GM19397 (cell line): ENCODE data around the gene MVB12B.

Experiments used
- ATAC-seq: cut with Tn5 transposase; IDR thresholded peaks from one replicate; pipeline ENCODE4 v1.9.1; 2021; ENCODE audit warnings: mild to moderate bottlenecking, moderate library complexity; ENCODE audit not compliant: unreplicated experiment

MVB12B gene

DNA sequence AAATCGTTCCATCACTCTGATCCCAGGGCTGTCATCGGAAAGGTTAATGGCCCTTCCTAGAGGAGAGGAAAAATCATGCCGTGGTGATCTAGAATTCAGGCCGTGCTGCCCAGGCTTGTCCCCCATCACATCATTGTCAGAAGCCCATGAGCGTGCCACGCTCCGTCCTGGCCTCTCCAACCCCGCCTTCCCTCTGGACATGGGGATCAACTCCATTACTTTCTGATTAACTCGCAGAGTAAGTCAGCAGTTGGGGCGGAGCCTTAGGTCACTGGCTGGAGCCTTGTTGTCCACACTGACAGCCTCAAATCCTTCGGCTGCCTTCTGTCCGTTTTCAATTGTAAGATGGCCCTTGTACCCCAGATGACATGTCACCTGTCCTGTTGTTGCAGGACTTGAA lies 75.0 kb downstream of the MVB12B start:
- ATAC-seq = no peak

- ATAC-seq = no peak
Measured at GRCh38 chr9:126403397-126403796, 76.8 kb downstream of the MVB12B start.

- no peak for ATAC-seq
Measured at GRCh38 chr9:126404459-126404858, 77.8 kb downstream of the MVB12B start.

GRCh38 chr9:126406075-126406667 lies 79.5 kb downstream of the MVB12B start:
- ATAC-seq = no peak

DNA sequence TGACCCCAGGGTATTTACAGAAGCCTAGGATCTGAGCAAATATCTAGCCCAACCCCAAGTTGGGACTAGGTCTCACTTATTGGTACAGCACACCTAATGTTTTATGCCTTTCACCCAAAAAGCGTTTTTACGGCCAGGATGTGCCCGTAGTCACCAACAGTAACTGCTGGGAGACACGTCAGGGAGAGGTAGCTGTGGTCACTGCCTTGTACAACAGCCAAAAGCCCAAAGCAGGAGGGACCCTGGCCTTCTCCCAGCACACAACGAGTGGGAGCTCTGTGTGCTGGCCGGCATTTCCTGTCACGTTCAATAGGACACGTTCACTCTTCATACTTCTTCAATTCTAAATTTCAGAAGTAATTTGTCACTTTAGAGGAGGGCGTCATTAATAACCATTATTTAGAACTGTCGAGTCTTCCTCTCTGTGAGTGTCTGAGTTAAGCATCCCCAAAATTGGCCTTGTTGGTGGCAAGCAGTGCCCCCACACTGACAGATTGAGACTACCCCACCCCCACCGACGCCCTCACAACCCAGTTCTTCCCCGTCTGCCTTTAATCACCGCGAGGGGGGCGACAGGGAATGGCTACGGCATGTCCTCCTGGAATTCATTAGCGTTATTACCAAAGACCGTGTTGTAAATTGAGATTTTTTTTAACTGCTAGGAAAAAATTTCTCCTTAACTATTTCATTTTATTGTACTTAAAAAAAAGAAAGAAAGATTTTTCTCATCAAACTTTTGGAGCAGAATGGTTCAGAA lies 80.7 kb downstream of the MVB12B start:
- ATAC-seq = no peak

DNA sequence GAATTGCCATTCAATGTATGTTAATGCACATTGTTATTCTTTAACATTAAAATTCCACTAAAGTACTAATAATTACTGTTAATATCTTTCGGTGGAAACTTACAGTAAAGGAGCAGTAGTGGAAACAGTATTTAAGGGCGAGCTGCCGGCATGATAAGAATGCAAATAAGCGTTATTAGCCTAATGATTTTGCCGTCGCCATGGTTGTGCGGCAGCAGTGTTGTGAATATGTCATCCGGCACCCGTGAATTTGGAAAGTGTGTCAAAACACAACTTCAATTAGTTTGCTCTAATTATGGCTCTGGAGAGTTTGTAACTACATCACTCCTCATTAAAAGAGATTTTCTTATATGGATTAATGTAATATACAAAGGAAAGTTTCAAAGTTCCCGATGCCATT lies 81.4 kb downstream of the MVB12B start:
- ATAC-seq = no peak

GRCh38 chr9:126410229-126410628 lies 83.6 kb downstream of the MVB12B start:
- no peak for ATAC-seq

GRCh38 chr9:126411225-126411947 lies 84.8 kb downstream of the MVB12B start:
- peak; percentile 58 for ATAC-seq

DNA sequence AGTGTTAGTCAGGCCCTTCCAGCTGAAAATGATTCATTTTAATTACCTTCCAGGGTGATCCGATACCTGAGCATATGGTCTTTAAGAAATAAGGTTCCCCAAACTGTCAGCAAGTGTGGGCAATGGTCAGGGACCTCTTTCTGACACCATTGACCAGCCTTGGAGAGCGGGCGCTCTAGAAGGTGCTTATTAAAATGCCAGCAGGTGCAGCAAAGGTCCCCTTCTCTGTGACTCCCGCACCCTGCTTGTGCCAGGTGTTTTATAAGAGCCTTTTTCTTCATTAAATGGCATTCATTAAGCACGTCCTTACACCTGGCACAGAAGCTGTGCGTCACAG lies 85.3 kb downstream of the MVB12B start:
- ATAC-seq = no peak

DNA sequence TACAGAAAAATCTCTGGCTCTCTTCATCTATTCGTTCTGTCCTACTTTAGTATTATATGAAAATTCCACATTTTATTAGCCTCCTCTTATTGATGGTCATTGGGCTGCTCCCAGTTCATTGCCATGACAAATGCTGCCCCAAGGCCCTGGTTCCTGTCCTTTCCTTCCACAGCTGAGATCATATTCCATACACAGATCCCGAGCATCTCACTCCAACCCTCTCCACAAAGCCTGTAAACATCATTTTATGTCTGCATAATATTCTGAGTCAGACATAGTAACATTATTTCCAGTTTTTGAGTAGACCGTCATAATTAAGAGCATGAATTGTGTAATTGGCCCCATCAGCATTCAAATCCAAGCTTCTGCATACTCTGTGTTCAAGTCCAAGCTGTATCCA lies 86.3 kb downstream of the MVB12B start:
- ATAC-seq = no peak

- ATAC-seq = no peak
Measured at GRCh38 chr9:126413391-126414068, 86.9 kb downstream of the MVB12B start.

- ATAC-seq = no peak
Measured at GRCh38 chr9:126415741-126416370, 89.2 kb downstream of the MVB12B start.

DNA sequence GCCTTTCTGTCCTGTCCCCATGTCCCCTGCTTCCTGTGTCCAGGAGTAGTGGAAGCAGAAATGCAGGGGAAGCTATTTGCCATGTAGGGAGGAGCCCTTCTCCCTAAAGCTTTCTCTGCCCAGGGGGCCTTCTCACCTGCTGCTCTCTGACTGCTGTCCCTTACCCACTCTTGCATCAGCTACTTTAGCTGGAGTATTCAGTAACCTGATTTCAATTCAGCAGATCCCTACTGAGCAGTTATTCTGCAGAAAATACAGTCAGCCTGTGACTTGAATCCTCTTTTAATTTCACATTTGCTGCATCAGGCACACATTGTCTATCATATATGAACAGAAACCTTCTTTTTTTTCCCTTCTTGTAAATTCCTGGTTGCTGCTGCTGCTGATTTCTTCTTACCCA lies 90.4 kb downstream of the MVB12B start:
- no peak for ATAC-seq

DNA sequence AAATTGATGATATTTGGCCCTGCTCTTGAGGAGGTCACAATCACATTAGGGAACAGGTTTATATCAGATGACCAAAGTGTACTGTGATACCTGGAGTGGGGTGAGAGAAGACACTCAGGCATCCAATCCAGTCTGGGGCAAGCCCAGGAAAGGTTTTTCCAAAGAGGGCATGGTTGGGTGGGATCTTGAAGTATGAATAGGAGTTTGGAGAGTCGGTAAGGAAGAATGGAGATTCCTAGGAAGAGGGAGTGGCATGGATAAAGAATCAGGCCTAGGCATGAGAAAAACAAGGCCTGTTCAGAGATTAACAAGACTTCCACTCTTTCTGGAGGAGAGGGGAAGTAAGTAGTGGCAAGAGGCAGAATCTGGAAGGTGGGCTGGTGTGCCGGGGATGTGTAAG lies 91.1 kb downstream of the MVB12B start:
- ATAC-seq = no peak

- no peak for ATAC-seq
Measured at GRCh38 chr9:126418608-126419007, 92.0 kb downstream of the MVB12B start.

DNA sequence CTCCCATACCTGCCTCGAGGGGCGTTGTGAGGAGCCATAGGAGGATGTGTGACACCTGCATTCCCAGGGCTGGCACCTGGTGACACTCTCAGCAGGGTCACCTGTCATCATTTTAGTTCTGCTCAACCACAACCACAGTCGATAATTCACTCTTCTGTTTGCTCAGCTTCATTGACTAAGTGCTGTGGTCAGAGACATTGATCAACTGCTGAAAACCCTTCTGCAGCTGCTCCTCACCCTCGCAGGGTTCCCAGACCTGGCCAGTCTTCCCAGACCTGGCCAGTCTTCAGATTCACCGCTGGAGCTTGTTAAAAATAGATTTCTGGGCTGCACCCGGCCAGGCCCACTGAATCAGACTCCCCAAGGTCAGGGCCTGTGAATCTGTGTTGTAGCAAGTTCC lies 92.8 kb downstream of the MVB12B start:
- ATAC-seq = no peak

DNA sequence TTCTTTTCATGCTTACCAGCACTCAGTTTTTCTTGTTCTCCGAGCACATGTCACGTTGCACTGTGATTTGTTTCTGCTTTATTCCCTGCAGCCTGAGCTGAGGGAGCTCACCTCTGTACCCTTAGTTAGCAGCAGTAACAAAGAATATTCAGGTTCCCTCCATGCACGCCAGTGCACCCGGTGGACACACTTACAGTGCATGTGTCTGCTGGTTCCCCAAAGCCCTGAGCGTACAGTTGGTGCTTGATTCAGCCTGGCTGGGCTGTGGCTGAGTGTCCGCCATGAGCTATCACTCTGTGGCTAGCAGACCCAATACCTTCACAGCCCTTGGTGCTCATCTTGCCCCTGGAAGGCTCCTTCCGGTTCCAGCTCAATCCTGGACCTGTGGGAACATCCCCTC lies 93.5 kb downstream of the MVB12B start:
- no peak for ATAC-seq

- no peak for ATAC-seq
Measured at GRCh38 chr9:126420643-126421564, 94.3 kb downstream of the MVB12B start.

DNA sequence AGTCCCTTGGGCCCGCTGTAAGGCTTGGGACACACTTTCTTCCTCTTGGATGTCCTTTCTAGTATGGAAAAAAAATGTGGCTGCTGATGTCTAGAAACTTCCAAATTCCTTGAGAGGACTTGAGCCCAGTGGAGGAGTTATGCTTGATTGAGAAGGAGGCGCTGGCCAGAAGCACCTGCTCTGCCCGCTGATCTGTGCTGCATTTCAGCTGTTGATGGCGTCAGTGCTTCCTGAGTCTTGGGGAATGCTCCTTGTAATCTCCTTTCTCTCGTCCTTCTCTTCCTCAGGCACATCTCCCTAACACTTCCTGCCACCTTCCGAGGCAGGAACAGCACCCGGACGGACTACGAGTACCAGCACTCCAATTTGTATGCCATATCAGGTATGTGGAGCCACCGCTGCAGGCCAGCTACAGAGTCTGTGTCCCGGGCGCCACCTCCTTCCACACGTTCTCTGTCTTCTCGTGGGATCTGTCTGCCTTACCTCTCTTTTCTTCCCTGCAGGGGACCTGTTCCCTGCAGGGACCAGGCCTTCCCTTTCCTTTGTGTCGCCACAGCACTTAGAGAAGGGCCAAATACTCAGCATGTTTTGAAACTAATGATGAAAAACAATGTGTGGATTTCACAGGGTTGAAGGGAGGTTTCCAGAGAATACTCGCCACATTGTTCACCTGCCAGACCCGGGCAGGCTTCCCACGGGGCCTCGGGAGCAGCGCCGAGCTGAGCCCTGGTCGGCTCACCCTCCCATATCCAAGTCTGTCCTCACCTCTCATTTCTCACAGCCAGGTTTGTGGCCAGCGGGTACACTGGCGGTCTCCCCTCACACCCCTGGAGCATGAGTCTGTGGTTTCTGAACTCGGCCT lies 95.2 kb downstream of the MVB12B start:
- no peak for ATAC-seq
